Measurements from ENCODE around the gene CEP350. TPM values are rescaled to one million over a fixed set of nuclear protein-coding genes. Genes with fewer than 3 reads are reported as not detected.

CEP350 gene
- polyA plus RNA-seq, 1 of the 3 experiments (the other 2 are of a cell fraction) = 2.9 TPM

DNA sequence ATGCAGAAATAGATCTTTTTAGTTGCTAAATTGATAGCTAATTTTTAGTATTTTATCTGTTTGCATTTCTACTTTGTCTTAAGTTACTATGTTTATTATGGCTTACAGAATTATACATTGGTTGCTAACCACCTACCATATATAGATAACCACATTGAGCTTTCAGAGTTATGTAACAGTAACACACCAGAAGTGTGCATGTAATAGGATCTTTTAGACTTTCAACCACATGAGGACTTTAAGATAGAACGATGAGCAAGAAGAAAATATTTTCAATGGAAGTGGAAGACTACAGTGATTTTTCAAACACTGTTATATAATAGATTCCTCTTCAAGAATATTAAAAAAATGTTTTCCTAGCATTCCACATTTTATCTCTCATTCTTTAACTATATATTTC lies 43.7 kb upstream of the CEP350 start:
- Histone ChIP-seq H3K27me3 (ENCODE audit: insufficient read depth) (no peaks in the 10 kb centered on the region), H3K27ac (ENCODE audit: low read depth in 2 of 2, low read length in 1 of 2) (no peak overlapping the region), H3F3A (replicated peaks; ENCODE audit: insufficient read depth) (no peaks in the 10 kb centered on the region), H2AFZ (ENCODE audit: low read depth) (no peak overlapping the region), H3K9ac (no peak overlapping the region), H3K4me1 (ENCODE audit: control insufficient read depth in 1 of 2, insufficient read depth in 2 of 2, low read depth in 1 of 2, low read length in 1 of 2) (no peaks in the 10 kb centered on the region), H3K9me2 (no peaks in the 10 kb centered on the region), H3K4me2 (no peak overlapping the region), H3K4me3 (ENCODE audit: low read depth in 2 of 2, low read length in 1 of 2) (no peak overlapping the region), H3K36me3 (replicated peaks in 1 of 2; ENCODE audit: control insufficient read depth in 1 of 2, insufficient read depth in 2 of 2, low read length in 1 of 2) (peaks cover 40 to 55% of the 10 kb centered on the region in 2 experiments), H3K9me3 (no peaks in the 10 kb centered on the region), H4K20me1 (ENCODE audit: insufficient read depth) (no peaks in the 10 kb centered on the region), H3K79me2 (ENCODE audit: insufficient read depth) (no peaks in the 10 kb centered on the region)
- ChIA-PET CTCF (interaction anchor here (1.6 kb wide), 1 partner anchor 10 kb away, joined by 5 read pairs; no protein-coding TSS in a partner anchor), POLR2A (no interaction called here)
- DNase-seq = no peak
- TF ChIP-seq NRF1 (IDR thresholded peaks at IDR 0.05; ENCODE audit: low read depth, low read length) (no peak), POLR2AphosphoS5 (IDR thresholded peaks at IDR 0.05; ENCODE audit: low read depth, low read length) (no peak), TAF1 (IDR thresholded peaks at IDR 0.05; ENCODE audit: borderline replicate concordance, low read depth, low read length) (no peak), RFX5 (IDR thresholded peaks at IDR 0.05; ENCODE audit: low read length) (no peak)
- TF ChIP-seq, protein P1, sequence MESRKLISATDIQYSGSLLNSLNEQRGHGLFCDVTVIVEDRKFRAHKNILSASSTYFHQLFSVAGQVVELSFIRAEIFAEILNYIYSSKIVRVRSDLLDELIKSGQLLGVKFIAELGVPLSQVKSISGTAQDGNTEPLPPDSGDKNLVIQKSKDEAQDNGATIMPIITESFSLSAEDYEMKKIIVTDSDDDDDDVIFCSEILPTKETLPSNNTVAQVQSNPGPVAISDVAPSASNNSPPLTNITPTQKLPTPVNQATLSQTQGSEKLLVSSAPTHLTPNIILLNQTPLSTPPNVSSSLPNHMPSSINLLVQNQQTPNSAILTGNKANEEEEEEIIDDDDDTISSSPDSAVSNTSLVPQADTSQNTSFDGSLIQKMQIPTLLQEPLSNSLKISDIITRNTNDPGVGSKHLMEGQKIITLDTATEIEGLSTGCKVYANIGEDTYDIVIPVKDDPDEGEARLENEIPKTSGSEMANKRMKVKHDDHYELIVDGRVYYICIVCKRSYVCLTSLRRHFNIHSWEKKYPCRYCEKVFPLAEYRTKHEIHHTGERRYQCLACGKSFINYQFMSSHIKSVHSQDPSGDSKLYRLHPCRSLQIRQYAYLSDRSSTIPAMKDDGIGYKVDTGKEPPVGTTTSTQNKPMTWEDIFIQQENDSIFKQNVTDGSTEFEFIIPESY (IDR thresholded peaks at IDR 0.05; ENCODE audit: borderline replicate concordance, low read depth) = no peak
- WGBS (ENCODE audit: low lambda C conversion rate) = 90% methylated on average over 1 of the region's 1 CpG

DNA sequence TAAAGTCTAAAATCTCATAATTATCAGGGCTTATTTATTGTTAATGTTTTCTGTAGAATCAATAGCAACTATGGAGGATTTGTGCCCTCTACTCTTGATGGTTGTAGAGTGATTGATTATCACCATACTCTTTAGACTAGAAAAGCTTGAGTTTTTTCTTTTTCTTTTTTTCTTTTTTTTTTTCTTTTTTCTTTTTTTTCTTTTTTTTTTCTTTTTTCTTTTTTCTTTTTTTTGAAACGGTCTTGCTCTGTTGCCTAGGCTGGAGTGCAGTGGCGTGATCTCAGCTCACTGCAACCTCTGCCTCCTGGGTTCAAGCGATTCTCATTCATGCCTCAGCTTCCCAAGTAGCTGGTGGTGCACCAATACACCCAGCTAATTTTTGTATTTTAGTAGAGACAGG lies 42.8 kb upstream of the CEP350 start:
- ChIA-PET POLR2A (no interaction called here), CTCF (no interaction called here)
- Histone ChIP-seq H3K27ac (ENCODE audit: low read depth in 2 of 2, low read length in 1 of 2) (no peak overlapping the region), H3K4me1 (ENCODE audit: control insufficient read depth in 1 of 2, insufficient read depth in 2 of 2, low read depth in 1 of 2, low read length in 1 of 2) (no peaks in the 10 kb centered on the region), H3K36me3 (replicated peaks in 1 of 2; ENCODE audit: control insufficient read depth in 1 of 2, insufficient read depth in 2 of 2, low read length in 1 of 2) (peaks cover 37 to 56% of the 10 kb centered on the region in 2 experiments), H3K4me2 (no peak overlapping the region), H3K27me3 (ENCODE audit: insufficient read depth) (no peaks in the 10 kb centered on the region), H3K79me2 (ENCODE audit: insufficient read depth) (no peaks in the 10 kb centered on the region), H3K9me2 (no peaks in the 10 kb centered on the region), H3F3A (replicated peaks; ENCODE audit: insufficient read depth) (no peaks in the 10 kb centered on the region), H4K20me1 (ENCODE audit: insufficient read depth) (no peaks in the 10 kb centered on the region), H2AFZ (ENCODE audit: low read depth) (no peak overlapping the region), H3K9me3 (no peaks in the 10 kb centered on the region), H3K4me3 (ENCODE audit: low read depth in 2 of 2, low read length in 1 of 2) (no peak overlapping the region), H3K9ac (no peak overlapping the region)
- WGBS (ENCODE audit: low lambda C conversion rate) = 98% methylated on average over 3 of the region's 3 CpGs
- TF ChIP-seq, protein P2, sequence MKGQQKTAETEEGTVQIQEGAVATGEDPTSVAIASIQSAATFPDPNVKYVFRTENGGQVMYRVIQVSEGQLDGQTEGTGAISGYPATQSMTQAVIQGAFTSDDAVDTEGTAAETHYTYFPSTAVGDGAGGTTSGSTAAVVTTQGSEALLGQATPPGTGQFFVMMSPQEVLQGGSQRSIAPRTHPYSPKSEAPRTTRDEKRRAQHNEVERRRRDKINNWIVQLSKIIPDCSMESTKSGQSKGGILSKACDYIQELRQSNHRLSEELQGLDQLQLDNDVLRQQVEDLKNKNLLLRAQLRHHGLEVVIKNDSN (IDR thresholded peaks at IDR 0.05; ENCODE audit: borderline replicate concordance, low read depth) = no peak
- DNase-seq = no peak

DNA sequence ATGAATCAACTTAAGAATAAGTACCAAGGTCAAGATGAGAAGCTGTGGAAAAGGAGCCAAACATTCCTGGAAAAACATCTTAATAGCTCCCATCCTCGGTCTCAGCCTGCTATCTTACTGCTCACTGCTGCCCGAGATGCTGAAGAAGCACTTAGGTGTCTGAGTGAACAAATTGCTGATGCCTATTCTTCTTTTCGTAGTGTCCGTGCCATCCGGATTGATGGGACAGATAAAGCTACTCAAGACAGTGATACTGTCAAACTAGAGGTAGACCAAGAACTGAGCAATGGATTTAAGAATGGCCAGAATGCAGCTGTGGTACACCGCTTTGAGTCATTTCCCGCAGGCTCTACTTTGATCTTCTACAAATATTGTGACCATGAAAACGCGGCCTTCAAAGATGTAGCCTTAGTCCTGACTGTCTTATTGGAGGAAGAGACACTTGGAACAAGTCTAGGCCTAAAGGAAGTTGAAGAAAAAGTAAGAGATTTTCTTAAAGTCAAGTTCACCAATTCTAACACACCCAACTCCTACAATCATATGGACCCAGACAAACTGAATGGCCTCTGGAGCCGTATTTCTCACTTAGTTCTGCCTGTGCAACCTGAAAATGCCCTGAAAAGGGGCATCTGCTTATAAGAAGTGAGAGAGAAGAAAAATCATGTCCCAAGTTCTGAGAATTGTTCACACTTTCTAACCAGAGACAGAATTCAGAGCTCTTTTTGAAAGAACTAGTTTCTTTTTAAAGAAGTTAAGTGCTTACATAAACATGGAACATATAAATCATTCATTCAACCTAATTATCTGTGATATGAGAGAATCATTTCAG lies 36.8 kb upstream of the CEP350 start:
- no peaks in the 10 kb centered on the region; the same call in 1 of the 2 replicates for H3K9me3 ChIP-seq
- H3F3A ChIP-seq (replicated peaks; ENCODE audit: insufficient read depth) = peaks cover 5% of the 10 kb centered on the region
- WGBS (ENCODE audit: low lambda C conversion rate) = 88% methylated on average over 10 of the region's 10 CpGs
- DNase-seq = no peak
- no peaks in the 10 kb centered on the region for H3K27me3 ChIP-seq (ENCODE audit: insufficient read depth)
- H3K4me3 ChIP-seq (ENCODE audit: low read depth in 2 of 2, low read length in 1 of 2) = no peak overlapping the region
- H2AFZ ChIP-seq (ENCODE audit: low read depth) = no peak overlapping the region
- H3K36me3 ChIP-seq (replicated peaks in 1 of 2; ENCODE audit: control insufficient read depth in 1 of 2, insufficient read depth in 2 of 2, low read length in 1 of 2) = peaks cover 47 to 74% of the 10 kb centered on the region in 2 experiments
- no peak overlapping the region for H3K27ac ChIP-seq (ENCODE audit: low read depth in 2 of 2, low read length in 1 of 2)
- H3K4me1 ChIP-seq (ENCODE audit: control insufficient read depth in 1 of 2, insufficient read depth in 2 of 2, low read depth in 1 of 2, low read length in 1 of 2) = no peaks in the 10 kb centered on the region
- no peaks in the 10 kb centered on the region for H3K79me2 ChIP-seq (ENCODE audit: insufficient read depth)
- CTCF ChIA-PET = interaction anchor here (0.7 to 1.5 kb wide), 2 partner anchors 12 to 21 kb away, joined by 3 to 4 read pairs; no protein-coding TSS in a partner anchor
- no peak overlapping the region for H3K9ac ChIP-seq
- no peak overlapping the region for H3K4me2 ChIP-seq
- no peaks in the 10 kb centered on the region for H4K20me1 ChIP-seq (ENCODE audit: insufficient read depth)
- POLR2A ChIA-PET = no interaction called here
- H3K9me2 ChIP-seq = no peaks in the 10 kb centered on the region
- TF ChIP-seq, protein P3, sequence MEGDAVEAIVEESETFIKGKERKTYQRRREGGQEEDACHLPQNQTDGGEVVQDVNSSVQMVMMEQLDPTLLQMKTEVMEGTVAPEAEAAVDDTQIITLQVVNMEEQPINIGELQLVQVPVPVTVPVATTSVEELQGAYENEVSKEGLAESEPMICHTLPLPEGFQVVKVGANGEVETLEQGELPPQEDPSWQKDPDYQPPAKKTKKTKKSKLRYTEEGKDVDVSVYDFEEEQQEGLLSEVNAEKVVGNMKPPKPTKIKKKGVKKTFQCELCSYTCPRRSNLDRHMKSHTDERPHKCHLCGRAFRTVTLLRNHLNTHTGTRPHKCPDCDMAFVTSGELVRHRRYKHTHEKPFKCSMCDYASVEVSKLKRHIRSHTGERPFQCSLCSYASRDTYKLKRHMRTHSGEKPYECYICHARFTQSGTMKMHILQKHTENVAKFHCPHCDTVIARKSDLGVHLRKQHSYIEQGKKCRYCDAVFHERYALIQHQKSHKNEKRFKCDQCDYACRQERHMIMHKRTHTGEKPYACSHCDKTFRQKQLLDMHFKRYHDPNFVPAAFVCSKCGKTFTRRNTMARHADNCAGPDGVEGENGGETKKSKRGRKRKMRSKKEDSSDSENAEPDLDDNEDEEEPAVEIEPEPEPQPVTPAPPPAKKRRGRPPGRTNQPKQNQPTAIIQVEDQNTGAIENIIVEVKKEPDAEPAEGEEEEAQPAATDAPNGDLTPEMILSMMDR (IDR thresholded peaks at IDR 0.05) = no peak
- TF ChIP-seq MEF2A (IDR thresholded peaks at IDR 0.05; ENCODE audit: borderline replicate concordance, low read depth) (no peak), FOXJ3 (CRISPR knock-in tag; IDR thresholded peaks at IDR 0.05) (no peak), EP300 (IDR thresholded peaks at IDR 0.05; ENCODE audit: borderline replicate concordance in 1 of 2, low read depth in 1 of 2, low read length in 1 of 2) (no peak), GATA2 (CRISPR knock-in tag; IDR thresholded peaks at IDR 0.05) (no peak), SMC3 (IDR thresholded peaks at IDR 0.05; ENCODE audit: low read depth, low read length) (no peak), SIN3A (IDR thresholded peaks at IDR 0.05; ENCODE audit: borderline replicate concordance, low read depth, low read length) (no peak)
- TF ChIP-seq, protein P4, sequence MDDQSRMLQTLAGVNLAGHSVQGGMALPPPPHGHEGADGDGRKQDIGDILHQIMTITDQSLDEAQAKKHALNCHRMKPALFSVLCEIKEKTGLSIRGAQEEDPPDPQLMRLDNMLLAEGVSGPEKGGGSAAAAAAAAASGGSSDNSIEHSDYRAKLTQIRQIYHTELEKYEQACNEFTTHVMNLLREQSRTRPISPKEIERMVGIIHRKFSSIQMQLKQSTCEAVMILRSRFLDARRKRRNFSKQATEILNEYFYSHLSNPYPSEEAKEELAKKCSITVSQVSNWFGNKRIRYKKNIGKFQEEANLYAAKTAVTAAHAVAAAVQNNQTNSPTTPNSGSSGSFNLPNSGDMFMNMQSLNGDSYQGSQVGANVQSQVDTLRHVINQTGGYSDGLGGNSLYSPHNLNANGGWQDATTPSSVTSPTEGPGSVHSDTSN (IDR thresholded peaks at IDR 0.05) = no peak

Data from SK-N-SH (cell line).